ENCODE measurements around the gene POLR3A.
A peak's percentile ranks its signal among the peaks of the same experiment; 100 is the strongest.

Gene POLR3A

GRCh38 chr10:77965294-77965693 lies 64.0 kb downstream of the POLR3A start:
- Mint-ChIP-seq H3K4me3 (no peak overlapping the region), H3K9me3 (peaks cover 5% of the 10 kb centered on the region)

GRCh38 chr10:77964811-77965210 lies 64.5 kb downstream of the POLR3A start:
- Mint-ChIP-seq H3K9me3 (peaks cover 5% of the 10 kb centered on the region), H3K27me3 (peaks cover 10% of the 10 kb centered on the region), H3K27ac (no peak overlapping the region), H3K4me3 (no peak overlapping the region), H3K36me3 (ENCODE audit: low read depth) (peaks cover 5% of the 10 kb centered on the region), H3K4me1 (ENCODE audit: low read depth) (peaks cover 5% of the 10 kb centered on the region)

More at GRCh38 chr10:77965294-77965693, 64.0 kb downstream of the POLR3A start:
- peaks cover 5% of the 10 kb centered on the region for H3K36me3 Mint-ChIP-seq (ENCODE audit: low read depth)
- H3K27me3 Mint-ChIP-seq = peaks cover 10% of the 10 kb centered on the region
- H3K4me1 Mint-ChIP-seq (ENCODE audit: low read depth) = peaks cover 5% of the 10 kb centered on the region
- H3K27ac Mint-ChIP-seq = no peak overlapping the region

DNA sequence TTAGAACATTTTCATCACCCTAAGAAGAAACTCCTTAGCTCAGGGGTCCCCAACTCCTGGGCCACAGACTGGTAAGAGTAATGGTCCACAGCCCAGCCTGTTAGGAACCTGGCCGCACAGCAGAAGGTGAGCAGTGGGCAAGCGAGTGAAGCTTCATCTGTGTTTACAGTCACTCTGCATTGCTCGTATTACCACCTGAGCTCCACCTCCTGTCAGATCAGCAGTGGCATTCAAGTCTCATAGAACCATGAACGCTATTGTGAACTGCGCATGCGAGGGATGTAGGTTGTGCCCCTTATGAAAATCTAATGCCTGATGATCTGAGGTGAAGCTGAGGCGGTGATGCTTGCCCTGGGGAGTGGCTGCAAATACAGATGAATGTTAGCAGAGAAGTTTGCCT lies 65.4 kb downstream of the POLR3A start:
- peaks cover 5% of the 10 kb centered on the region for H3K9me3 Mint-ChIP-seq
- no peak overlapping the region for H3K27ac Mint-ChIP-seq
- H3K4me1 Mint-ChIP-seq (ENCODE audit: low read depth) = peaks cover 5% of the 10 kb centered on the region
- peaks cover 5% of the 10 kb centered on the region for H3K36me3 Mint-ChIP-seq (ENCODE audit: low read depth)
- H3K27me3 Mint-ChIP-seq = peaks cover 10% of the 10 kb centered on the region
- no peak overlapping the region for H3K4me3 Mint-ChIP-seq

- Mint-ChIP-seq H3K4me3 (no peak overlapping the region), H3K9me3 (peaks cover 5% of the 10 kb centered on the region), H3K36me3 (ENCODE audit: low read depth) (peaks cover 5% of the 10 kb centered on the region), H3K27me3 (peaks cover 10% of the 10 kb centered on the region), H3K27ac (no peak overlapping the region), H3K4me1 (ENCODE audit: low read depth) (peaks cover 5% of the 10 kb centered on the region)
Measured at GRCh38 chr10:77962350-77963146, 66.8 kb downstream of the POLR3A start.

DNA sequence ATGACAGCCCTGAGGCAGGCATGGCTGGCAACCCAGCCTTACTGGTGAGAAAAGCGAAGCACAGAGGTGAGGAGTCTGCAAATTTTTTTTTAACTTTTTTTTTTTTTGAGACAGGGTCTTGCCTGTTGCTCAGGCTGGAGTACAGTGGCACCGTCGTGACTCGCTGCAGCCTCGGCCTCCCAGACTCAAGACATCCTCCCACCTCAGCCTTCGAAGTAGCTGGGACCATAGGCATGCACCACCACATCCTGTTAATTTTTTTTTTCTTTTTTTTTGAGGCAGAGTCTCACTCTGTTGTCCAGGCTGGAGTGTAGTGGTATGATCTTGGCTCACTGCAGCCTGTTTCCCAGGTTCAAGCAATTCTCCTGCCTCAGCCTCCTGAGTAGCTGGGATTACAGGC lies 67.6 kb downstream of the POLR3A start:
- H3K27me3 Mint-ChIP-seq = peaks cover 10% of the 10 kb centered on the region
- no peak overlapping the region for H3K27ac Mint-ChIP-seq
- no peak overlapping the region for H3K4me3 Mint-ChIP-seq
- H3K9me3 Mint-ChIP-seq = peaks cover 5% of the 10 kb centered on the region
- H3K36me3 Mint-ChIP-seq (ENCODE audit: low read depth) = peaks cover 5% of the 10 kb centered on the region
- H3K4me1 Mint-ChIP-seq (ENCODE audit: low read depth) = peaks cover 5% of the 10 kb centered on the region

- Mint-ChIP-seq H3K27me3 (peaks cover 10% of the 10 kb centered on the region), H3K27ac (no peak overlapping the region), H3K9me3 (peaks cover 5% of the 10 kb centered on the region), H3K4me1 (ENCODE audit: low read depth) (peaks cover 5% of the 10 kb centered on the region), H3K4me3 (no peak overlapping the region), H3K36me3 (ENCODE audit: low read depth) (peaks cover 5% of the 10 kb centered on the region)
Measured at GRCh38 chr10:77960829-77961329, 68.4 kb downstream of the POLR3A start.

DNA sequence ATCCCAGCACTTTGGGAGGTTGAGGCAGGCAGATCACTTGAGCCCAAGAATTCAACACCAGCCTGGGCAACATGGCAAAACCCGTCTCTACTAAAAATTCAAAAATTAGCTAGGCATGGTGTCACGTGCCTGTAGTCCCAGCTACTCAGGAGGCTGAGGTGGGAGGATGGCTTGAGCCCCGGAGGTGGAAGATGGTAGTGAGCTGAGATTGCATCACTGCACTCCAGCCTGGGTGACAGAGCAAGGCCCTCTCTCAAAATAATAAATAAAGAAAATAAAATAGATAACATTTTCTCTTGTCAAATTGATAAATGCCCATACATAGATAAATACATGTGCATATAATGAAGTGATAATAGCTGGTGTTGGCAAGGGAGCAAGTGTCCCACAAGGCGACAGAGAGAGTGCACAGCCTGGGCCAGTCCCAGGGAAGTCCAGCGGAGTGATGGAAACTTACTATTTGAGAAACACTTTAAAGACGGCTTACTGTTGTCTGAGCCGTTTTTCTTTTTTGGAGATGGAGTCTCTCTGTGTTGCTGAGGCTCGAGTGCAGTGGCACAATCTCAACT lies 69.3 kb downstream of the POLR3A start:
- H3K9me3 Mint-ChIP-seq = peaks cover 4% of the 10 kb centered on the region
- peaks cover 2% of the 10 kb centered on the region for H3K4me1 Mint-ChIP-seq (ENCODE audit: low read depth)
- H3K27me3 Mint-ChIP-seq = peaks cover 8% of the 10 kb centered on the region
- H3K27ac Mint-ChIP-seq = no peak overlapping the region
- H3K36me3 Mint-ChIP-seq (ENCODE audit: low read depth) = peaks cover 3% of the 10 kb centered on the region
- H3K4me3 Mint-ChIP-seq = no peak overlapping the region

DNA sequence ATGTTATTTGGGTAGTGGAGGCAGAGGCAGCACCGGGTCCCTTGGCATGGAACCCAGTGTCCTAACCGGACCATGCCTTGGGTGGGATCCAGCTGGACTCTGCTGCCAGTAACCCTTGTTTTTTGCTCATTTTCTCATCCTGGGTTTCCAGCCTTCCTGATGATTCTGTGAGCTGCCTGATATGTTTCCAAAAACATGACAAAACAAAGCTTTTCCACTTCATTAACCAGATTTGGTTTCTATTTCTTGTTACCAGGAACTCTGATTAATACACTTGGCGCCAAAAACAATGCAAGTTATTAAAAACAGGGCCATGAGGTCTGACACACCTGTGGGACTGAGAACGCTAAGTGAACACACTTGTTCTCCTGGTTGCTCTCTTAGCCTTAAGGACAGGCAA lies 69.9 kb downstream of the POLR3A start:
- Mint-ChIP-seq H3K27me3 (peaks cover 5% of the 10 kb centered on the region), H3K4me1 (ENCODE audit: low read depth) (no peaks in the 10 kb centered on the region), H3K9me3 (no peaks in the 10 kb centered on the region), H3K27ac (no peak overlapping the region), H3K36me3 (ENCODE audit: low read depth) (no peaks in the 10 kb centered on the region), H3K4me3 (no peak overlapping the region)

- peaks cover 10% of the 10 kb centered on the region for H3K27me3 Mint-ChIP-seq
- no peak overlapping the region for H3K27ac Mint-ChIP-seq
- H3K36me3 Mint-ChIP-seq (ENCODE audit: low read depth) = peaks cover 8% of the 10 kb centered on the region
- peaks cover 6% of the 10 kb centered on the region for H3K9me3 Mint-ChIP-seq
- H3K4me1 Mint-ChIP-seq (ENCODE audit: low read depth) = no peaks in the 10 kb centered on the region
- no peak overlapping the region for H3K4me3 Mint-ChIP-seq
Measured at GRCh38 chr10:77955136-77955535, 74.2 kb downstream of the POLR3A start.

- Mint-ChIP-seq H3K9me3 (peaks cover 6% of the 10 kb centered on the region), H3K4me1 (ENCODE audit: low read depth) (no peaks in the 10 kb centered on the region), H3K4me3 (no peak overlapping the region), H3K27me3 (peaks cover 13% of the 10 kb centered on the region), H3K36me3 (ENCODE audit: low read depth) (peaks cover 8% of the 10 kb centered on the region), H3K27ac (no peak overlapping the region)
Measured at GRCh38 chr10:77949167-77949566, 80.1 kb downstream of the POLR3A start.

DNA sequence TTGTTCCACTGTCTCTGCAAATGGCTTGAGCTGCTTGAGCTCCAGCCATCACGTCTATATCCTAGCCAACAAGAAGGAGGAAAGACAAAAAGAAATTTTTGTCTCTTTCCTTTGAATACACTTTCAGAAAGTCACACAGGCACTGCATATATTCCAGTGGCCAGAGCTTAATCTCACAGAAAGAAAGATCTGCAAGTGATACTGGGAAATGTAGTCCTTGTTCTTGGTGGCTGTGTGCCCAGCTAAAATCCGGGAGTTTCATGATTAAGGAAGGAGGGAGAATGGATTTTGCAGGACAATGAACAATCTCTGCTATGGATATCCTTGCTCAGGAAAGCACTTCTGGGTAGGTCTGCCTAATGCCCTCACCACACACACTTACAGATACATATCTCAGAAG lies 83.2 kb downstream of the POLR3A start:
- Mint-ChIP-seq H3K27ac (no peak overlapping the region), H3K27me3 (peaks cover 14% of the 10 kb centered on the region), H3K4me1 (ENCODE audit: low read depth) (no peaks in the 10 kb centered on the region), H3K4me3 (no peak overlapping the region), H3K9me3 (peaks cover 6% of the 10 kb centered on the region), H3K36me3 (ENCODE audit: low read depth) (peaks cover 5% of the 10 kb centered on the region)

DNA sequence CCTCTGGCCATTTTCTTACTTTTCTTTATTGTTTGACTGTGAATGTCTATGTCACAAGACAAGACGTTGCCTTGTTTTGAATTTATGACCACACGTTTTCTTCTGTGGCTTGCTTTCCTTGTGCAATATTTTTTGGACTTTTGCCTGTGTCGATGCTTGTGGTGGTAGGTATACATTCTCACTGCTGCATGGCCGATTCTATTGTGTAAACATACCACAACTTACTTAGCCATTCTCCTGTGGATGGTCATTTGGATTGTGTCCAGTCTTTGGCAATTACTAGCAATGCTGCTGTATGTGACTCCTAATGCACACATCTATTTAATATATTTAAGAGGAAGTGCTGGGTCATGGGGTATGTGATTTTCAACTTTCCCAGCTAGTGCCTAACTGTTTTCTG lies 84.8 kb downstream of the POLR3A start:
- Mint-ChIP-seq H3K27ac (no peak overlapping the region), H3K27me3 (peaks cover 9% of the 10 kb centered on the region), H3K36me3 (ENCODE audit: low read depth) (no peaks in the 10 kb centered on the region), H3K4me3 (no peak overlapping the region), H3K9me3 (no peaks in the 10 kb centered on the region), H3K4me1 (ENCODE audit: low read depth) (no peaks in the 10 kb centered on the region)

GRCh38 chr10:77943121-77943901 lies 86.0 kb downstream of the POLR3A start:
- Mint-ChIP-seq H3K36me3 (ENCODE audit: low read depth) (no peaks in the 10 kb centered on the region), H3K9me3 (no peaks in the 10 kb centered on the region), H3K4me1 (ENCODE audit: low read depth) (no peaks in the 10 kb centered on the region), H3K27me3 (peaks cover 5% of the 10 kb centered on the region), H3K27ac (peak overlapping the region; percentile 52), H3K4me3 (no peak overlapping the region)

GRCh38 chr10:77941790-77942189 lies 87.5 kb downstream of the POLR3A start:
- no peak overlapping the region for H3K4me3 Mint-ChIP-seq
- no peaks in the 10 kb centered on the region for H3K36me3 Mint-ChIP-seq (ENCODE audit: low read depth)
- no peaks in the 10 kb centered on the region for H3K9me3 Mint-ChIP-seq
- H3K4me1 Mint-ChIP-seq (ENCODE audit: low read depth) = no peaks in the 10 kb centered on the region
- no peak overlapping the region for H3K27ac Mint-ChIP-seq
- peaks cover 5% of the 10 kb centered on the region for H3K27me3 Mint-ChIP-seq

GRCh38 chr10:77940627-77941026 lies 88.7 kb downstream of the POLR3A start:
- Mint-ChIP-seq H3K4me3 (no peak overlapping the region), H3K4me1 (ENCODE audit: low read depth) (no peaks in the 10 kb centered on the region), H3K9me3 (no peaks in the 10 kb centered on the region), H3K36me3 (ENCODE audit: low read depth) (no peaks in the 10 kb centered on the region), H3K27ac (no peak overlapping the region), H3K27me3 (peaks cover 5% of the 10 kb centered on the region)

Data from stimulated activated naive CD8-positive, alpha-beta T cell treated with anti-CD3 and anti-CD28 coated beads, Interleukin-15, Interleukin-2, amounts not matched to agents 100 ng/mL and 50 ng/mL, for 24 hours (primary cell).